ENCODE data around the gene EDEM2.
"Not testable (repeated sequence)": the region's sequence is repeated elsewhere in the genome, so short reads cannot be mapped to it uniquely, and the experiment has no call there.

Gene EDEM2

GRCh38 chr20:35087355-35087754 is 59.8 kb downstream of the EDEM2 start:
- no peak for DNase-seq

GRCh38 chr20:35085477-35086225 is 61.5 kb downstream of the EDEM2 start:
- DNase-seq = no peak

GRCh38 chr20:35084998-35085397 is 62.1 kb downstream of the EDEM2 start:
- DNase-seq = no peak

- not testable (repeated sequence) for DNase-seq
These were observed 66.8 kb downstream of the EDEM2 start for GRCh38 chr20:35080348-35080642.

- DNase-seq = no peak
These were observed 67.4 kb downstream of the EDEM2 start for GRCh38 chr20:35079472-35080347.

- no peak for DNase-seq
These were observed 69.3 kb downstream of the EDEM2 start for GRCh38 chr20:35077872-35078271.

GRCh38 chr20:35077341-35077740 is 69.8 kb downstream of the EDEM2 start:
- no peak for DNase-seq

- DNase-seq = not testable (repeated sequence)
These were observed 75.5 kb downstream of the EDEM2 start for GRCh38 chr20:35071436-35072153.

- no peak for DNase-seq
These were observed 80.9 kb downstream of the EDEM2 start for GRCh38 chr20:35066194-35066593.
